K562 (cell line): Measurements from ENCODE around the gene VDAC2.

ENCODE experiments used
- JUND ChIP-seq, 2 experiments: IDR thresholded peaks; 2 replicates in 1 of 2; 3 replicates in 1 of 2; pipeline ENCODE4 v1.6.1; 2011; ENCODE audit warnings: borderline replicate concordance in 2 of 2, low read depth in 2 of 2, low read length in 2 of 2, improper control_type of control experiment in 1 of 2, missing biosample characterization in 1 of 2, missing genetic modification characterization in 1 of 2, missing genetic modification reagents in 1 of 2
- YY1 ChIP-seq, 3 experiments: IDR thresholded peaks; 2 replicates each; pipeline ENCODE4 v1.6.1; 2011; ENCODE audit warnings: low read length in 2 of 3, mild to moderate bottlenecking in 2 of 3, moderate library complexity in 2 of 3, borderline replicate concordance in 1 of 3, control low read depth in 1 of 3, low read depth in 1 of 3; ENCODE audit not compliant: insufficient read depth in 3 of 3, insufficient replicate concordance in 2 of 3, control insufficient read depth in 1 of 3, insufficient read length in 1 of 3; ENCODE audit errors: extremely low read depth in 1 of 3
- ZNF354B ChIP-seq: fragments of 250-450 bp; sonication (Bioruptor Pico); IDR thresholded peaks from 2 replicates; pipeline ENCODE4 v1.4.0; 2020
- TF ChIP-seq, protein P1 (sequence below), 2 experiments: fragments of 450-650 bp; formaldehyde crosslinking in 1 of 2; IDR thresholded peaks; 2 replicates each; pipeline versions ENCODE4 v1.4.0 to v1.6.1; 2014 to 2020; ENCODE audit warnings: mild to moderate bottlenecking in 2 of 2, borderline replicate concordance in 1 of 2, low read depth in 1 of 2
- TF ChIP-seq, protein P2 (sequence below): fragments of 250-450 bp; sonication (Bioruptor Pico); IDR thresholded peaks from 2 replicates; pipeline ENCODE4 v1.8.0; 2021; ENCODE audit warnings: borderline replicate concordance, mild to moderate bottlenecking, moderate library complexity; ENCODE audit not compliant: poor library complexity, severe bottlenecking
- TF ChIP-seq, protein P3 (sequence below), 2 experiments: fragments of 450-650 bp in 1 of 2; sonication (generic) in 1 of 2; formaldehyde crosslinking in 1 of 2; IDR thresholded peaks in 1 of 2; conservative IDR thresholded peaks in 1 of 2; 2 replicates each; pipeline versions ENCODE4 v1.6.1 to v1.8.1; 2016 to 2023; ENCODE audit warnings: mild to moderate bottlenecking in 2 of 2, moderate library complexity in 2 of 2, inconsistent platforms in 1 of 2, missing genetic modification reagents in 1 of 2

DNA sequence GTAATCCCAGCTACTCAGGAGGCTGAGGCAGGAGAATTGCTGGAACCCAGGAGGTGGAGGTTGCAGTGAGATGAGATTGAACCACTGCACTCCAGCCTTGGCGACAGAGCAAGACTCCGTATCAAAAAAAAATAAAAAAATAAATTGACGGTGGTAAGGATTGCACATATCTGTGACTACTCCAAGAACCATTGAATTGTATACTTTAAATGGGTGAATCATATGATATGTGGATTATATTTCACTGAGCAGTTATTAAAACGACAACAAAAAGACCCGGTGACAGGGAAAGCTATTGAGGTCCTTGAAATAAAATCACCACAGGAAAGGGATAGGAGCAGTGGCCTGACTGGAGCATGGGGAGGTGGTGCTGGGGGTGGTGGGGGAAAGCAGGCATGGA is 56.3 kb downstream of the VDAC2 start:
- TF ChIP-seq ZNF354B (CRISPR knock-in tag) (no peak), YY1 (IDR thresholded peaks at IDR 0.05; ENCODE audit: borderline replicate concordance in 1 of 3, control insufficient read depth in 1 of 3, extremely low read depth in 1 of 3, insufficient read depth in 3 of 3, insufficient read length in 1 of 3, insufficient replicate concordance in 2 of 3, low read depth in 1 of 3, low read length in 2 of 3) (no peak), JUND (IDR thresholded peaks at IDR 0.05; ENCODE audit: borderline replicate concordance, low read depth, low read length) (no peak), JUND (tag; IDR thresholded peaks at IDR 0.05; ENCODE audit: borderline replicate concordance, low read depth, low read length) (no peak)
- TF ChIP-seq, protein P1, sequence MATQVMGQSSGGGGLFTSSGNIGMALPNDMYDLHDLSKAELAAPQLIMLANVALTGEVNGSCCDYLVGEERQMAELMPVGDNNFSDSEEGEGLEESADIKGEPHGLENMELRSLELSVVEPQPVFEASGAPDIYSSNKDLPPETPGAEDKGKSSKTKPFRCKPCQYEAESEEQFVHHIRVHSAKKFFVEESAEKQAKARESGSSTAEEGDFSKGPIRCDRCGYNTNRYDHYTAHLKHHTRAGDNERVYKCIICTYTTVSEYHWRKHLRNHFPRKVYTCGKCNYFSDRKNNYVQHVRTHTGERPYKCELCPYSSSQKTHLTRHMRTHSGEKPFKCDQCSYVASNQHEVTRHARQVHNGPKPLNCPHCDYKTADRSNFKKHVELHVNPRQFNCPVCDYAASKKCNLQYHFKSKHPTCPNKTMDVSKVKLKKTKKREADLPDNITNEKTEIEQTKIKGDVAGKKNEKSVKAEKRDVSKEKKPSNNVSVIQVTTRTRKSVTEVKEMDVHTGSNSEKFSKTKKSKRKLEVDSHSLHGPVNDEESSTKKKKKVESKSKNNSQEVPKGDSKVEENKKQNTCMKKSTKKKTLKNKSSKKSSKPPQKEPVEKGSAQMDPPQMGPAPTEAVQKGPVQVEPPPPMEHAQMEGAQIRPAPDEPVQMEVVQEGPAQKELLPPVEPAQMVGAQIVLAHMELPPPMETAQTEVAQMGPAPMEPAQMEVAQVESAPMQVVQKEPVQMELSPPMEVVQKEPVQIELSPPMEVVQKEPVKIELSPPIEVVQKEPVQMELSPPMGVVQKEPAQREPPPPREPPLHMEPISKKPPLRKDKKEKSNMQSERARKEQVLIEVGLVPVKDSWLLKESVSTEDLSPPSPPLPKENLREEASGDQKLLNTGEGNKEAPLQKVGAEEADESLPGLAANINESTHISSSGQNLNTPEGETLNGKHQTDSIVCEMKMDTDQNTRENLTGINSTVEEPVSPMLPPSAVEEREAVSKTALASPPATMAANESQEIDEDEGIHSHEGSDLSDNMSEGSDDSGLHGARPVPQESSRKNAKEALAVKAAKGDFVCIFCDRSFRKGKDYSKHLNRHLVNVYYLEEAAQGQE (IDR thresholded peaks at IDR 0.05; ENCODE audit: borderline replicate concordance), result no peak
- TF ChIP-seq, protein P1 (CRISPR knock-in tag; IDR thresholded peaks at IDR 0.05; ENCODE audit: low read depth), result no peak
- TF ChIP-seq, protein P2, sequence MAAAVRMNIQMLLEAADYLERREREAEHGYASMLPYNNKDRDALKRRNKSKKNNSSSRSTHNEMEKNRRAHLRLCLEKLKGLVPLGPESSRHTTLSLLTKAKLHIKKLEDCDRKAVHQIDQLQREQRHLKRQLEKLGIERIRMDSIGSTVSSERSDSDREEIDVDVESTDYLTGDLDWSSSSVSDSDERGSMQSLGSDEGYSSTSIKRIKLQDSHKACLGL (CRISPR knock-in tag), result no peak
- TF ChIP-seq, protein P3, sequence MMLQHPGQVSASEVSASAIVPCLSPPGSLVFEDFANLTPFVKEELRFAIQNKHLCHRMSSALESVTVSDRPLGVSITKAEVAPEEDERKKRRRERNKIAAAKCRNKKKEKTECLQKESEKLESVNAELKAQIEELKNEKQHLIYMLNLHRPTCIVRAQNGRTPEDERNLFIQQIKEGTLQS (IDR thresholded peaks at IDR 0.05), result no peak
- TF ChIP-seq, protein P3 (CRISPR knock-in tag; conservative IDR thresholded peaks at IDR 0.05), result no peak
